CD4-positive, alpha-beta memory T cell (primary cell): ENCODE data around the gene PLCL1. TPM values are rescaled to one million over a fixed set of nuclear protein-coding genes. Genes with fewer than 3 reads are reported as not detected.

ENCODE experiments used
- CTCF ChIA-PET: fragments of 350-600 bp; sonication (Branson Sonifier 250); formaldehyde crosslinking; loops from one replicate; lab custom pipeline; 2021; ENCODE audit warnings: inconsistent platforms; ENCODE audit not compliant: partially characterized antibody; lab: Charles Lee
- POLR2A ChIA-PET: fragments of 350-600 bp; sonication (Branson Sonifier 250); formaldehyde crosslinking; loops from one replicate; lab custom pipeline; 2021; ENCODE audit not compliant: partially characterized antibody; lab: Charles Lee
- DNase-seq, 5 donors: peaks; one replicate each; pipeline versions ENCODE4 v3.0.0 to v3.0.0-alpha.2; 2020 to 2022; ENCODE audit warnings: mixed read lengths in 1 of 5
- H3K27ac ChIP-seq: one replicate; pipeline ENCODE4 v1.7.0; 2013; ENCODE audit warnings: low read depth, low read length
- H3K27me3 ChIP-seq: 2 replicates; pipeline ENCODE4 v1.7.0; 2013; ENCODE audit warnings: mild to moderate bottlenecking, low read length, moderate library complexity; ENCODE audit not compliant: insufficient read depth
- H3K36me3 ChIP-seq: 2 replicates; pipeline ENCODE4 v1.7.0; 2013; ENCODE audit warnings: mild to moderate bottlenecking, low read length, moderate library complexity; ENCODE audit not compliant: insufficient read depth
- H3K4me1 ChIP-seq: 2 replicates; pipeline ENCODE4 v1.7.0; 2013; ENCODE audit warnings: mild to moderate bottlenecking, low read length, moderate library complexity; ENCODE audit not compliant: insufficient read depth
- H3K4me3 ChIP-seq, 2 donors: one replicate each; pipeline ENCODE4 v1.7.0; 2013; ENCODE audit warnings: low read length in 2 of 2, mild to moderate bottlenecking in 1 of 2
- H3K9me3 ChIP-seq, 2 donors: one replicate each; pipeline ENCODE4 v1.7.0; 2013; ENCODE audit warnings: low read length in 2 of 2, control low read depth in 1 of 2; ENCODE audit not compliant: control insufficient read depth in 1 of 2
- H3K27ac Mint-ChIP-seq, 7 donors: one replicate each; pipeline ENCODE4 v1.8.0; 2020 to 2021; ENCODE audit warnings: mixed read lengths in 7 of 7, mild to moderate bottlenecking in 6 of 7, inconsistent platforms in 3 of 7, moderate library complexity in 3 of 7
- H3K27me3 Mint-ChIP-seq, 2 donors: one replicate each; pipeline ENCODE4 v1.8.0; 2020 to 2021; ENCODE audit warnings: mixed read lengths in 2 of 2
- H3K36me3 Mint-ChIP-seq, 2 donors: one replicate each; pipeline ENCODE4 v1.8.0; 2020 to 2021; ENCODE audit warnings: mixed read lengths in 2 of 2, inconsistent platforms in 1 of 2, mild to moderate bottlenecking in 1 of 2
- H3K4me1 Mint-ChIP-seq, 4 donors: one replicate each; pipeline ENCODE4 v1.8.0; 2020 to 2021; ENCODE audit warnings: mixed read lengths in 4 of 4, mild to moderate bottlenecking in 1 of 4
- H3K4me3 Mint-ChIP-seq, 8 donors: one replicate each; pipeline ENCODE4 v1.8.0; 2020 to 2021; ENCODE audit warnings: mixed read lengths in 8 of 8, mild to moderate bottlenecking in 7 of 8, moderate library complexity in 6 of 8, inconsistent platforms in 3 of 8
- H3K9me3 Mint-ChIP-seq, 8 donors: one replicate each; pipeline ENCODE4 v1.8.0; 2020 to 2021; ENCODE audit warnings: mixed read lengths in 8 of 8, mild to moderate bottlenecking in 5 of 8, inconsistent platforms in 3 of 8, moderate library complexity in 1 of 8
- intact Hi-C: fragments of 100-400 bp; cut with micrococcal nuclease; formaldehyde crosslinking; loops from one replicate; pipeline ENCODE4 v1.15.1; 2023
- polyA plus RNA-seq, 2 donors: library from polyadenylated mRNA; unstranded; fragments of 300-500 nt; fragmentation: Illumina TruSeq; gene quantifications; one replicate each; pipeline ENCODE4 v1.2.3, GENCODE V29; 2021
- total RNA-seq, 2 experiments: library from RNA; stranded (reverse); gene quantifications; one replicate each; pipeline ENCODE4 v1.2.3, GENCODE V29; 2021

Gene PLCL1
- total and polyA plus RNA-seq, 4 experiments from 2014 or later = 5.5 to 17.6 (median 12.4) TPM

DNA sequence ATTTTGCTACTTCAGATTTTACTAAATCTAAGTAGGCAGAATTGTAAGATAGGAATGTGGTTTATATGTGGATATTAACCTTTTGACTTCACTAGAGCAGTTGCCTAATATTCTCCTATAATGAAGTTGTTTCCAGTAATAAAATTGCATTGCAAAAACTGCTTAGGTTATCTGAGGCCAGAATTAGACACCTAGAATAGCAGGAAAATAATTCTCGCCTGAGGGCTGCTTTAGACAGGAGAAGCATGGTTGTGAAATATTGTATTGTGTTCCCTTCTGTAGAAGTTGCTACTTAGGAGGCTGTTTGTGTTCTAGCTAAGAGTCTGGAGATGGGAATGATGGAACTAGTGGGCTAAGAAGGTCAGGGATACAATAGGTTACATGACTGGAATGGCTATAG, 146.3 kb downstream of the PLCL1 start:
- H3K4me1 Mint-ChIP-seq = peaks cover 39 to 80% (median 60%) of the 10 kb centered on the region in 4 donors
- H3K27ac Mint-ChIP-seq = peak overlapping the region in 1 of 7 donors; percentile 67
- H3K27me3 Mint-ChIP-seq = no peaks in the 10 kb centered on the region
- no peaks in the 10 kb centered on the region for H3K9me3 ChIP-seq
- H3K36me3 ChIP-seq = no peaks in the 10 kb centered on the region
- H3K4me3 Mint-ChIP-seq = peak overlapping the region in 1 of 8 donors; percentile 12
- peaks cover 0 to 5% (median under 1%) of the 10 kb centered on the region in 8 donors for H3K9me3 Mint-ChIP-seq
- no peak overlapping the region for H3K4me3 ChIP-seq
- H3K27ac ChIP-seq = no peak overlapping the region
- intact Hi-C loops = loop anchor here (5.0 kb wide), 1 partner anchor 143 kb away; no protein-coding TSS in a partner anchor
- H3K4me1 ChIP-seq = peaks cover 21% of the 10 kb centered on the region
- ChIA-PET POLR2A (no interaction called here), CTCF (no interaction called here)
- no peak for DNase-seq
- H3K27me3 ChIP-seq = no peaks in the 10 kb centered on the region
- peaks cover 1 to 4% of the 10 kb centered on the region in 2 donors for H3K36me3 Mint-ChIP-seq

DNA sequence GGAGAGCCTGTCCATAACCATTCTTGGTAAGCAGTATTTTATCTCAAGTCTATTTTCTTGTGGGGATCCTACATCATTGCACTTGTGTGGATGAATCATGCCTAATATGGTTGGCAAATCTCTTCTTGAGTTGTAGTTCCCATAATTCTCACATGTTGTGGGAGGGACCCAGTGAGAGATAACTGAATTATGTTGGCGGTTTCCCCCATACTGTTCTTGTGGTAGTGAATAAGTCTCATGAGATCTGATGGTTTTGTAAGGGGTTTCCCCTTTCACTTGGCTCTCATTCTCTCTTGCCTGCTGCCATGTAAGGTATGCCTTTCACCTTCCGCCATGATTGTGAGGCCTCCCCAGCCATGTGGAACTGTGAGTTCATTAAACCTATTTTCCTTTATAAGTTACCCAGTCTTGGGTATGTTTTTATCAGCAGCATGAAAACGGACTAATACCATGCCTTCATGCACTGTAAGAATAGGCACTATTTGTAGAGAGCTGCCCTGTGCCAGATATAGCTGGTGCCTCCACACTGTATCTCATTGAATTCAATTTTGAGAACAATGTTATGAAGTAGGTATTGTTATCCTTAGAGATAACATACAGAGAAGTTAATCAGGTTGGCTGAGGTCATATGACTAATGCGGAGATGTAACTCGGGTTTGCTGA, 148.3 kb downstream of the PLCL1 start:
- Mint-ChIP-seq H3K9me3 (peaks cover 0 to 8% (median 2%) of the 10 kb centered on the region in 8 donors), H3K4me3 (peak overlapping the region in 1 of 8 donors; percentile 11), H3K4me1 (peaks cover 37 to 83% (median 63%) of the 10 kb centered on the region in 4 donors), H3K36me3 (peaks cover 1 to 16% of the 10 kb centered on the region in 2 donors), H3K27ac (peak overlapping the region in 3 of 7 donors; percentile 55 to 68 (median 56)), H3K27me3 (no peaks in the 10 kb centered on the region)
- H3K4me3 ChIP-seq = no peak overlapping the region
- ChIA-PET CTCF (no interaction called here), POLR2A (no interaction called here)
- no peaks in the 10 kb centered on the region for H3K27me3 ChIP-seq
- intact Hi-C loops = loop anchor here (5.0 kb wide), 1 partner anchor 145 kb away; no protein-coding TSS in a partner anchor
- H3K9me3 ChIP-seq = no peaks in the 10 kb centered on the region
- H3K4me1 ChIP-seq = peaks cover 21% of the 10 kb centered on the region
- no peaks in the 10 kb centered on the region for H3K36me3 ChIP-seq
- H3K27ac ChIP-seq = no peak overlapping the region
- DNase-seq = peak in 1 of 5 donors; percentile 13

DNA sequence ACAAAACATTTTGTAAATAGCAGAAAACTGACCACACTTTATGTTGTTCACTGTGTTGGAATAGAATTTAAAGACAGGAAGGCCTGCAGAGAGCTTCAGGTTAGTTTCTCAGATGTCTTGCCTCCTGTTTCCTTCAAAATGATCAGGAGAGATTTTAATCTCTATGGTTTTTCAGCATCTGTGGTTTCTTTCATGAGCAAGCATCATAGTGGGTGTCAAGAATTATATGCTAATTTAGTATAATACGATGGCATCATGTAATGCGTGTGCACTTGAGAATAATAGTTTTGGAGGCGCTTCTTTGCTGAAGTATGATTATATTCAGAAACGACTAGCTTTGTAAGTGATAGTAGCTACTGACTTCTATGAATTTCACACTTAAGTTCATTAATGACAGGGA, 149.9 kb downstream of the PLCL1 start:
- H3K27ac Mint-ChIP-seq = peak overlapping the region; percentile 57 to 92 (median 82)
- peaks cover 32 to 72% (median 57%) of the 10 kb centered on the region in 4 donors for H3K4me1 Mint-ChIP-seq
- H3K9me3 ChIP-seq = no peaks in the 10 kb centered on the region
- H3K27me3 Mint-ChIP-seq = no peaks in the 10 kb centered on the region
- H3K27me3 ChIP-seq = no peaks in the 10 kb centered on the region
- peaks cover 1 to 19% of the 10 kb centered on the region in 2 donors for H3K36me3 Mint-ChIP-seq
- H3K4me3 ChIP-seq = no peak overlapping the region
- H3K36me3 ChIP-seq = no peaks in the 10 kb centered on the region
- CTCF ChIA-PET = interaction anchor here (1.1 kb wide), 1 partner anchor 24 kb away, joined by 3 read pairs; no protein-coding TSS in a partner anchor
- DNase-seq = peak in 4 of 5 donors; percentile 53 to 70 (median 62)
- peak overlapping the region in 6 of 8 donors; percentile 9 to 63 (median 40) for H3K4me3 Mint-ChIP-seq
- H3K4me1 ChIP-seq = peaks cover 21% of the 10 kb centered on the region
- peaks cover 0 to 8% (median 4%) of the 10 kb centered on the region in 8 donors for H3K9me3 Mint-ChIP-seq
- H3K27ac ChIP-seq = no peak overlapping the region
- POLR2A ChIA-PET = interaction anchor here (1.2 to 1.5 kb wide), 3 partner anchors 62 to 116 kb away, joined by 3 to 6 read pairs (median 3); no protein-coding TSS in a partner anchor
- intact Hi-C loops = loop anchor here (5.0 kb wide), 1 partner anchor 147 kb away; no protein-coding TSS in a partner anchor

DNA sequence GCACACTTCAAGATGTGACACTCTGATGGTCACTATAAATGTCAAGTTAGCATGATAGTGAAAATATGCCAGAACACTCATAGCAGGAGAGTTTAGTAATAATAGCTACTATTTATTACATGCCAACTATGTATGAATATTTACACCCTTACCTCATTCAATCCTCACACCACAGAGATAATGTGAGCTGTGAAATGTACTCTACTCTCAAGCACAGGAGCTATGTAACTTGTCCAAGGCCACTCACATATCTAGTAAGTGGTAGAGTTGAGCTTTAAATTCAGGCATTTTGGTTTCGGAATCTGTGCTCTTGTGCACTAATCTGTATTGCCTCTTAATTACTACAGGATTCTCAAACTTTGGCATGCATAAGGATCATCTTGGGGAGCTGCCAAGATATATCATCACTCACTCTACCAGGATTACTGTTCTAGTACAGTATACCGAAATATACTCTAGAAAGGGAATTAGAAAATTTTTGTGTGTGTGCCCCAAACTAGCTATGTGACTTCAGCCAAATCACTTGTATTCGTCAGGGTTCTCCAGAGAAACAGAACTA, 154.3 kb downstream of the PLCL1 start:
- H3K4me1 Mint-ChIP-seq = peaks cover 20 to 48% (median 39%) of the 10 kb centered on the region in 4 donors
- H3K4me1 ChIP-seq = peaks cover 15% of the 10 kb centered on the region
- no peaks in the 10 kb centered on the region for H3K27me3 Mint-ChIP-seq
- H3K9me3 ChIP-seq = no peaks in the 10 kb centered on the region
- ChIA-PET POLR2A (no interaction called here), CTCF (no interaction called here)
- H3K27ac Mint-ChIP-seq = no peak overlapping the region
- no peaks in the 10 kb centered on the region for H3K36me3 ChIP-seq
- peaks cover 3 to 20% (median 11%) of the 10 kb centered on the region in 8 donors for H3K9me3 Mint-ChIP-seq
- intact Hi-C loops = no loop called here
- H3K4me3 Mint-ChIP-seq = no peak overlapping the region
- H3K27ac ChIP-seq = no peak overlapping the region
- H3K4me3 ChIP-seq = no peak overlapping the region
- H3K27me3 ChIP-seq = no peaks in the 10 kb centered on the region
- peaks cover 4 to 25% of the 10 kb centered on the region in 2 donors for H3K36me3 Mint-ChIP-seq
- no peak for DNase-seq

DNA sequence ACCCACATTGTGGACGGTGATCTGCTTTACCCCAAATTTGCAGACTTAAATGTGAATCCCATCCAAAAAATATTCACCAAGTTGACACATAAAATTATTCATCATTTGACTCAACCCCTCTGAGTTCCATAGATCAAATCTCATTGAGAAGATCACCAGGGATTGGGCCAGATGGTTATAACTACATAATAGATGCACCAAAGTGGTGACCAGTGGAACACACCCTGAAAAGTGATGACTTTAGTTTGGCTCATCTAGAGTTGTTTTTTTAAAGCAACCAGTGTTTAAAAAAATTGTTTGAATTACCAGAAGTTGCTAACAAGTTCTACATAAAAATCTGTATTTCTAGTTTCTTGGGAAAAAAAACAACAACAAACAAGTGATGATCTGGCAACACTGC, 155.0 kb downstream of the PLCL1 start:
- peaks cover 8% of the 10 kb centered on the region for H3K4me1 ChIP-seq
- H3K27me3 Mint-ChIP-seq = no peaks in the 10 kb centered on the region
- CTCF ChIA-PET = interaction anchor here (1.4 kb wide), 1 partner anchor 101 kb away, joined by 3 read pairs; no protein-coding TSS in a partner anchor

DNA sequence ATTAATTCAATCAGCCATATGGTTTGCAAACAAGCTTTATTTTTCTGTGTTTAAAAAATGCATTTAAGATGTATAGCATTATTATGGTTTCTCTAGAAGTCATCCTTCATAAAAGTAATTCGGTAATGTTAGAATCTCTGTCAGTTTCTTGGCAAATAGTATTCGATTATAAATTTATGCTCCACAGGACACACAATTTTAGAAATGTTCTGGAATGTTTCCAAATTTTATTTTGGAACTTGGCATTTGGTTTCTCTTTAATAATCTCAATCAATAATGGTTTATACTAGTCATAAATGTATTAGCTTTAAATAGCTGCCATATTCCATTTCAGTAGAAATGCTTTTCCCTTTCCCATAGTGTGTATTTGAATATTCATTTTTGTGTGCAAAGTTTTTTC, 156.4 kb downstream of the PLCL1 start:
- CTCF ChIA-PET = interaction anchor here (1.4 kb wide), 1 partner anchor 103 kb away, joined by 3 read pairs; no protein-coding TSS in a partner anchor
- DNase-seq = no peak
- H3K9me3 ChIP-seq = no peaks in the 10 kb centered on the region
- Mint-ChIP-seq H3K9me3 (peaks cover 6 to 40% (median 31%) of the 10 kb centered on the region in 8 donors), H3K4me3 (no peak overlapping the region), H3K27me3 (no peaks in the 10 kb centered on the region), H3K27ac (no peak overlapping the region), H3K4me1 (peaks cover 6 to 36% (median 23%) of the 10 kb centered on the region in 4 donors), H3K36me3 (peaks cover 14 to 34% of the 10 kb centered on the region in 2 donors)
- no peak overlapping the region for H3K27ac ChIP-seq
- intact Hi-C loops = no loop called here
- H3K4me3 ChIP-seq = no peak overlapping the region
- H3K36me3 ChIP-seq = no peaks in the 10 kb centered on the region
- H3K27me3 ChIP-seq = no peaks in the 10 kb centered on the region
- no peaks in the 10 kb centered on the region for H3K4me1 ChIP-seq
- POLR2A ChIA-PET = no interaction called here

More for the DNA sequence above, 155.0 kb downstream of the PLCL1 start:
- Mint-ChIP-seq H3K27ac (no peak overlapping the region), H3K4me1 (peaks cover 13 to 41% (median 32%) of the 10 kb centered on the region in 4 donors), H3K9me3 (peaks cover 7 to 27% (median 18%) of the 10 kb centered on the region in 8 donors), H3K36me3 (peaks cover 6 to 25% of the 10 kb centered on the region in 2 donors), H3K4me3 (no peak overlapping the region)
- Histone ChIP-seq H3K4me3 (no peak overlapping the region), H3K9me3 (no peaks in the 10 kb centered on the region), H3K36me3 (no peaks in the 10 kb centered on the region), H3K27me3 (no peaks in the 10 kb centered on the region), H3K27ac (no peak overlapping the region)
- intact Hi-C loops = no loop called here
- POLR2A ChIA-PET = no interaction called here
- DNase-seq = no peak

DNA sequence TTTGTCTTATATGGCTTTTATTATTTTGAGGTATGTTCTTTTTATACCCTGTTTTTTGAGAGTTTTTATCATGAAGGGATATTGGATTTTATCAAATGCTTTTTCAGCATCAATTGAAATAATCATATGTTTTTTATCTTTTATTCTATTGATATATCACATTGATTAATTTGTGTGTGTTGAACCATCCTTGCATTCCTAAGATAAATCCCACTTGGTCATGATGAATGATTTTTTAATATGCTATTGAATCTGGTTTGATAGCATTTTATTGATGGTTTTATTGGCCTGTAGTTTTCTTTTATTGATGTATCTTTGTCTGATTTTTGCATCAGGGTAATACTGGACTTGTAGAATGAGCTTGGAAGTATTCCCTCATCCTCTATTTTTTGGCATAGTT, 160.3 kb downstream of the PLCL1 start:
- H3K27ac Mint-ChIP-seq = peak overlapping the region in 1 of 7 donors; percentile 37
- no peak overlapping the region for H3K4me3 Mint-ChIP-seq
- Histone ChIP-seq H3K9me3 (no peaks in the 10 kb centered on the region), H3K36me3 (no peaks in the 10 kb centered on the region), H3K27ac (no peak overlapping the region), H3K27me3 (no peaks in the 10 kb centered on the region), H3K4me1 (no peaks in the 10 kb centered on the region), H3K4me3 (no peak overlapping the region)
- peaks cover 21 to 42% of the 10 kb centered on the region in 2 donors for H3K36me3 Mint-ChIP-seq
- peaks cover 6 to 39% (median 33%) of the 10 kb centered on the region in 8 donors for H3K9me3 Mint-ChIP-seq
- intact Hi-C loops = no loop called here
- peaks cover 3 to 24% (median 10%) of the 10 kb centered on the region in 4 donors for H3K4me1 Mint-ChIP-seq
- DNase-seq = no peak
- H3K27me3 Mint-ChIP-seq = no peaks in the 10 kb centered on the region
- ChIA-PET POLR2A (no interaction called here), CTCF (no interaction called here)
